ENCODE results near the gene TSPAN18.
A peak's percentile ranks its signal among the peaks of the same experiment; 100 is the strongest.

Gene TSPAN18

GRCh38 chr11:44837661-44838060 is 110.9 kb downstream of the TSPAN18 start:
- Histone ChIP-seq H4K91ac (ENCODE audit: low read length) (no peak overlapping the region), H3K4me3 (ENCODE audit: insufficient read depth in 1 of 2, low read depth in 1 of 2, low read length in 2 of 2) (no peak overlapping the region), H2AFZ (ENCODE audit: low read depth, low read length) (no peak overlapping the region), H4K8ac (ENCODE audit: low read length) (no peak overlapping the region), H2BK15ac (ENCODE audit: low read depth, poor library complexity, severe bottlenecking) (no peak overlapping the region), H3K23ac (ENCODE audit: low read length in 2 of 2) (no peak overlapping the region), H3K27me3 (ENCODE audit: control insufficient read depth in 1 of 2, insufficient read depth in 1 of 2, low read length in 2 of 2) (peaks cover 27% of the 10 kb centered on the region in 2 experiments), H3K27ac (ENCODE audit: low read length, poor library complexity, severe bottlenecking) (no peak overlapping the region), H3K9ac (ENCODE audit: low read length) (no peak overlapping the region), H3K4ac (ENCODE audit: low read depth in 1 of 2, low read length in 2 of 2) (no peak overlapping the region), H3K36me3 (ENCODE audit: control insufficient read depth in 1 of 2, insufficient read depth in 2 of 2, low read depth in 1 of 2, low read length in 2 of 2) (no peaks in the 10 kb centered on the region), H3K79me1 (replicated peaks; ENCODE audit: low read length, poor library complexity, severe bottlenecking) (no peaks in the 10 kb centered on the region), H3K9me3 (ENCODE audit: control insufficient read depth, low read length) (no peaks in the 10 kb centered on the region), H2AK5ac (ENCODE audit: low read length, severe bottlenecking) (no peak overlapping the region), H3K14ac (ENCODE audit: low read length in 2 of 2) (no peak overlapping the region), H2BK12ac (ENCODE audit: low read length in 2 of 2) (no peak overlapping the region), H3K4me2 (ENCODE audit: low read length, poor library complexity, severe bottlenecking) (no peak overlapping the region), H2BK5ac (ENCODE audit: low read depth, low read length, poor library complexity, severe bottlenecking) (no peak overlapping the region), H3K18ac (ENCODE audit: low read depth in 1 of 2, low read length in 2 of 2) (no peak overlapping the region), H2BK120ac (ENCODE audit: low read depth, low read length) (no peak overlapping the region), H3K4me1 (ENCODE audit: control insufficient read depth, insufficient read depth, low read depth, low read length) (peaks cover 14% of the 10 kb centered on the region)
- DNase-seq, result no peak
- no CpG with 5 or more reads among the region's 1 CpG for WGBS

DNA sequence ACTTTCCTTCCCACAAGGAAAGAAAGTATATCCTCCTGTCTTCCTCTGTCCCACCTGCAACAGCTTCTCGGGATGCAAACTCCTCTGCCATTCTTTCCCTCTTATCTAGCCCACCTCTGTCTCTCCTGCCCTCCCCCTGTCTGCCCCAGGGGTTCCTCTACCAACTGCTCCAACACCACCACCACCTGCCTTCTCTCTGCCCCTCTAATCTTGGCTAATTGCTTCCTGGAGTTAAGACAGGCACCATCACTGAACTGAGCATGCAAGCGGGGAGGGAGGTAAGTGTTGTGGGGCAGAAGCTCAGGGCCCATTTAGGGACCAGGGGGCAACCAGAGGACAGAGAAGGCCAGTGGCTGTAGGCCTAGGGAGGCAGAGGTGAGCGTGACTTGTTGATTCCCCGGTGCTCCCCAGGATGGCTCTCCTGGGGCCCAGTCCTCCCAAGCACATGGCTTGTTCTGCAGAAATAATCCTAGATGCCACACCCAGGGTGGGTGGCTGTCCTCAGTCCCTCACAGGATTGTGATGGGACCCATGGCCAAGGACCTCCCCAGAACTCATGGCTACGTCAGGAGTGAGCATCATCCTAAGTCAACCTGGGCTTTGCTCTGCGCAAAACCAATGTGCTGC is 112.8 kb downstream of the TSPAN18 start:
- Histone ChIP-seq H4K91ac (ENCODE audit: low read length) (peak overlapping the region; percentile 25), H3K79me1 (replicated peaks; ENCODE audit: low read length, poor library complexity, severe bottlenecking) (no peaks in the 10 kb centered on the region), H3K4me3 (ENCODE audit: insufficient read depth in 1 of 2, low read depth in 1 of 2, low read length in 2 of 2) (no peak overlapping the region), H3K27ac (ENCODE audit: low read length, poor library complexity, severe bottlenecking) (no peak overlapping the region), H3K9me3 (ENCODE audit: control insufficient read depth, low read length) (no peaks in the 10 kb centered on the region), H3K27me3 (ENCODE audit: control insufficient read depth in 1 of 2, insufficient read depth in 1 of 2, low read length in 2 of 2) (peaks cover 8% of the 10 kb centered on the region in 2 experiments), H2BK12ac (ENCODE audit: low read length in 2 of 2) (no peak overlapping the region), H3K4me2 (ENCODE audit: low read length, poor library complexity, severe bottlenecking) (no peak overlapping the region), H2BK120ac (ENCODE audit: low read depth, low read length) (no peak overlapping the region), H3K14ac (ENCODE audit: low read length in 2 of 2) (peak overlapping the region in 1 of 2 experiments; percentile 29), H2AFZ (ENCODE audit: low read depth, low read length) (no peak overlapping the region), H3K9ac (ENCODE audit: low read length) (no peak overlapping the region), H3K23ac (ENCODE audit: low read length in 2 of 2) (no peak overlapping the region), H4K8ac (ENCODE audit: low read length) (no peak overlapping the region), H3K36me3 (ENCODE audit: control insufficient read depth in 1 of 2, insufficient read depth in 2 of 2, low read depth in 1 of 2, low read length in 2 of 2) (no peaks in the 10 kb centered on the region), H2BK5ac (ENCODE audit: low read depth, low read length, poor library complexity, severe bottlenecking) (no peak overlapping the region), H2BK15ac (ENCODE audit: low read depth, poor library complexity, severe bottlenecking) (no peak overlapping the region), H2AK5ac (ENCODE audit: low read length, severe bottlenecking) (peak overlapping the region; percentile 50), H3K4ac (ENCODE audit: low read depth in 1 of 2, low read length in 2 of 2) (no peak overlapping the region), H3K4me1 (ENCODE audit: control insufficient read depth, insufficient read depth, low read depth, low read length) (peaks cover 14% of the 10 kb centered on the region), H3K18ac (ENCODE audit: low read depth in 1 of 2, low read length in 2 of 2) (no peak overlapping the region)
- no peak for DNase-seq
- WGBS, result 86% methylated on average over 5 of the region's 6 CpGs

GRCh38 chr11:44840085-44840478 is 113.3 kb downstream of the TSPAN18 start:
- Histone ChIP-seq H3K79me1 (replicated peaks; ENCODE audit: low read length, poor library complexity, severe bottlenecking) (no peaks in the 10 kb centered on the region), H3K14ac (ENCODE audit: low read length in 2 of 2) (peak overlapping the region in 1 of 2 experiments; percentile 29), H3K4ac (ENCODE audit: low read depth in 1 of 2, low read length in 2 of 2) (no peak overlapping the region), H3K4me2 (ENCODE audit: low read length, poor library complexity, severe bottlenecking) (no peak overlapping the region), H2AK5ac (ENCODE audit: low read length, severe bottlenecking) (no peak overlapping the region), H3K27ac (ENCODE audit: low read length, poor library complexity, severe bottlenecking) (no peak overlapping the region), H3K27me3 (ENCODE audit: control insufficient read depth in 1 of 2, insufficient read depth in 1 of 2, low read length in 2 of 2) (peaks cover 3 to 4% of the 10 kb centered on the region in 2 experiments), H2BK5ac (ENCODE audit: low read depth, low read length, poor library complexity, severe bottlenecking) (no peak overlapping the region), H2BK15ac (ENCODE audit: low read depth, poor library complexity, severe bottlenecking) (no peak overlapping the region), H3K4me3 (ENCODE audit: insufficient read depth in 1 of 2, low read depth in 1 of 2, low read length in 2 of 2) (no peak overlapping the region), H2BK12ac (ENCODE audit: low read length in 2 of 2) (no peak overlapping the region), H3K9me3 (ENCODE audit: control insufficient read depth, low read length) (no peaks in the 10 kb centered on the region), H4K8ac (ENCODE audit: low read length) (no peak overlapping the region), H3K18ac (ENCODE audit: low read depth in 1 of 2, low read length in 2 of 2) (no peak overlapping the region), H2BK120ac (ENCODE audit: low read depth, low read length) (no peak overlapping the region), H3K23ac (ENCODE audit: low read length in 2 of 2) (no peak overlapping the region), H3K9ac (ENCODE audit: low read length) (no peak overlapping the region), H2AFZ (ENCODE audit: low read depth, low read length) (no peak overlapping the region), H4K91ac (ENCODE audit: low read length) (no peak overlapping the region), H3K4me1 (ENCODE audit: control insufficient read depth, insufficient read depth, low read depth, low read length) (peaks cover 14% of the 10 kb centered on the region), H3K36me3 (ENCODE audit: control insufficient read depth in 1 of 2, insufficient read depth in 2 of 2, low read depth in 1 of 2, low read length in 2 of 2) (no peaks in the 10 kb centered on the region)
- WGBS, result 100% methylated on average over 2 of the region's 3 CpGs
- DNase-seq, result no peak

DNA sequence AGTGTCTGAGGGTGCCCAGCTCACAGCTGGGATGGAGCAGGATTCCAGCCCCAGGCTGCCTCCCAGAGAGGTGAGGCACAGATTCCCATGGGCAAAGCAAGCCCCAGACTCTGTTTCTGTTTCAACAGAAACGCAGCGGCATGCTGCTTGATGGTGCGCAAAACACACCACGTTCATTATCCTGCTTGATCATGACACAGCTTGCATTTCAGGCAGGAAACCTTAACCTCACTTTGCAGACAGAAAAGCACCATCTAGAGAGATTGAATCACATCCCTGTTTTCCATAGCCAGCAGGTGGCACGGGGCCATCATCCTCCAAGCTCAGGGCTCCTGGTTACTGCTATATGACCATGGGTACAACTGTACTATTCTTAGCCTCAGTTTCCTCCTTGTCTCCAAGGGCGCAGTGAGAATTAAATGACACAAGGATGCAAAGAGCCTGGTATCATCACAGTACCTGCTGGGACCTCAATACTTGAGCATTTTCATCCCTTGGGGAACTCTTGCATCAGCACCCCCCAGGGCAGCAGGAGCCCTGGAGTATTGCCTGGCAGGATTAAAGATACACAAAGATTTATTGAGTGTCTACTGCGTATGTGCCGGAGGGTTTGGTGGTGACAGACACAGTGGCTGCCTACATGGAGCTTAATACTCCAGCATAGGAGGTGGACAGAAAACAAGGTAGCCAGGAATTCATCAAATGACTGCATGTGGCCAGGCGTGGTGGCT is 113.9 kb downstream of the TSPAN18 start:
- no peak overlapping the region for H2BK5ac ChIP-seq (ENCODE audit: low read depth, low read length, poor library complexity, severe bottlenecking)
- H3K27ac ChIP-seq (ENCODE audit: low read length, poor library complexity, severe bottlenecking), result no peak overlapping the region
- H3K4me1 ChIP-seq (ENCODE audit: control insufficient read depth, insufficient read depth, low read depth, low read length), result peaks cover 14% of the 10 kb centered on the region
- H3K4ac ChIP-seq (ENCODE audit: low read depth in 1 of 2, low read length in 2 of 2), result no peak overlapping the region
- no peak overlapping the region for H3K23ac ChIP-seq (ENCODE audit: low read length in 2 of 2)
- H2BK15ac ChIP-seq (ENCODE audit: low read depth, poor library complexity, severe bottlenecking), result no peak overlapping the region
- no peak overlapping the region for H2AFZ ChIP-seq (ENCODE audit: low read depth, low read length)
- H4K8ac ChIP-seq (ENCODE audit: low read length), result no peak overlapping the region
- H3K27me3 ChIP-seq (ENCODE audit: control insufficient read depth in 1 of 2, insufficient read depth in 1 of 2, low read length in 2 of 2), result peaks cover 0 to 4% of the 10 kb centered on the region in 2 experiments
- H3K9ac ChIP-seq (ENCODE audit: low read length), result no peak overlapping the region
- H3K36me3 ChIP-seq (ENCODE audit: control insufficient read depth in 1 of 2, insufficient read depth in 2 of 2, low read depth in 1 of 2, low read length in 2 of 2), result no peaks in the 10 kb centered on the region
- no peak overlapping the region for H3K4me3 ChIP-seq (ENCODE audit: insufficient read depth in 1 of 2, low read depth in 1 of 2, low read length in 2 of 2)
- no peak overlapping the region for H2AK5ac ChIP-seq (ENCODE audit: low read length, severe bottlenecking)
- no peaks in the 10 kb centered on the region for H3K9me3 ChIP-seq (ENCODE audit: control insufficient read depth, low read length)
- H4K91ac ChIP-seq (ENCODE audit: low read length), result no peak overlapping the region
- WGBS, result 88% methylated on average over 9 of the region's 9 CpGs
- no peaks in the 10 kb centered on the region for H3K79me1 ChIP-seq (replicated peaks; ENCODE audit: low read length, poor library complexity, severe bottlenecking)
- H3K14ac ChIP-seq (ENCODE audit: low read length in 2 of 2), result no peak overlapping the region
- H3K18ac ChIP-seq (ENCODE audit: low read depth in 1 of 2, low read length in 2 of 2), result no peak overlapping the region
- H2BK12ac ChIP-seq (ENCODE audit: low read length in 2 of 2), result no peak overlapping the region
- no peak overlapping the region for H3K4me2 ChIP-seq (ENCODE audit: low read length, poor library complexity, severe bottlenecking)
- H2BK120ac ChIP-seq (ENCODE audit: low read depth, low read length), result no peak overlapping the region
- DNase-seq, result no peak

Data from mesenchymal stem cell (in vitro differentiated cells and primary cell).